Measurements from ENCODE around the gene SMARCC2.
A peak's percentile ranks its signal among the peaks of the same experiment; 100 is the strongest.

SMARCC2 gene

GRCh38 chr12:56189099-56189917, at the start of gene SMARCC2:
SMARCC2 (minus strand) TSS chr12:56189483; CDS start chr12:56189461, 22 bp downstream.
- peak; percentile 78 to 92 for DNase-seq

DNA sequence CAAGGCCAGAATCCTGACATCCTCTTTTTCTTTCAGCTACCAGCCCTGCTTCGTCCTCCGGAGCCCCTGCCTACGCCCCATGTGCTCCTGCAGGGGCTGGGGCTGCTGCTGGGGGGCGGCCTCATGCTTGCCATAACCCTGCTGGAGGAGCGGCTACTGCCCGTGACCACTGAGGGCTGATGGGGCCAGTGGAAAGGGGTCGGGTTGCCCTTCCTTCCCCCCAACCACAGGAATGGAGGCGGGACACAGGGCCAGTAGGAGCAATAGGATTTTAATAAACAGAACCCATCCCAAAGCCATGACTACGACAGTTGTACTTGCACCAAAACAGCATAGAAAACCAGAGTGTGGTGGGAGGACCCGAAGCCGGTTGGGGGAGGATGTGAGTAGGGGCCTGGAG, 48.3 kb upstream of the SMARCC2 start:
- no peak for DNase-seq

DNA sequence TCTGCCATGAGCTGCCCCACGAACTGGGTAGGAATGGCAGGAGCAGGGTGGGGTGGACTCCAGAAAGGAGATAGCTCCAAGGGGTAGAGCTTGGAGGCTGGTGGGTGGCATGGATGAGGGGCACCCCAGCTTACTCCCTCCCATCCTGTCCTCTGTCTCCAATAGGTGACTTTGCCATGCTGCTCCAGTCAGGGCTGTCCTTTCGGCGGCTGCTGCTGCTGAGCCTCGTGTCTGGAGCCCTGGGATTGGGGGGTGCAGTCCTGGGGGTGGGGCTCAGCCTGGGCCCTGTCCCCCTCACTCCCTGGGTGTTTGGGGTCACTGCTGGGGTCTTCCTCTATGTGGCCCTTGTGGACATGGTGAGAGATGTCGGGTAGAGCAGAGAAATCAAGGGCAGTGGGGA, 47.7 kb upstream of the SMARCC2 start:
- DNase-seq = no peak

GRCh38 chr12:56236091-56236490, 46.8 kb upstream of the SMARCC2 start:
- no peak for DNase-seq

- no peak for DNase-seq
Observed at GRCh38 chr12:56234746-56235436, 45.6 kb upstream of the SMARCC2 start.

- no peak for DNase-seq
Observed at GRCh38 chr12:56231184-56231582, 41.9 kb upstream of the SMARCC2 start.

DNA sequence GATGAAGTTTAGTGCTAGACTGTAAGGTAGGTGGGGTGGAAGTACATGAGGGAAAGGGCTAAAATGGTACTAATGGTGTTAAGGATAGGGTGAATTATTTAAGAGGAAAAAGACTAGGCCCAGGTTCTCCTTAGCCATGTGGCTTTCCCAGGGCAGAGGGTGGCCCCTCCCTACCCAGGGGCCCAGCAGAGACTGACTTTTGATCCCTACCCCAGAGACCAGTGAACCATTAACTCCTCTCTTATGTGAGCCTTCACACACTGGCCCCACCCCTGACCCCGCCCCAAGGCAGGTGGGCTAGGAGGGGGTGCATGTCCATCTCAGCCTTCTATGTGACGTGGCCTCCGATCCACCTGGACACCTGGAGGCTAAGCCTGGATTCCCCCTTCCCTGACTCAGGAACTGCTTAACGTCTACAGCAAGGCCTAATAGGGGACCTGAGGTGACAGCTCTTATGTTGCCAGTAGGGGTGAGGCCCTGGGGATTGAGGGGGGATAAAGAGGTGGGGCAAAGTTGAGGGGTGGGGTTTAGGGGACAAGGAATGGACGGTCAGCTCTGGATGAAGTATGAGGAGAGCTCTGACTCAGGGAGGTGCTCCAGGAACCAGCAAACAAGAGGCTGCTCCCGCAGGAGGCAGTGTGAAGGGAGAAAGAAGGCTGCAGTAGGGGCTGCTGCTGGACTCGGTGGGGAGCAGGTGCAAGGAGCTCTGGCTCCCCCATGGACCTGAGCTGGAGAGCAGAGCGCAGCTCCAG, 41.3 kb upstream of the SMARCC2 start:
- no peak for DNase-seq

GRCh38 chr12:56229916-56230431, 40.7 kb upstream of the SMARCC2 start, which contains the start of gene SLC39A5:
SLC39A5 (plus strand) TSS chr12:56230051; CDS start chr12:56231275, 1,224 bp downstream.
- DNase-seq = no peak

DNA sequence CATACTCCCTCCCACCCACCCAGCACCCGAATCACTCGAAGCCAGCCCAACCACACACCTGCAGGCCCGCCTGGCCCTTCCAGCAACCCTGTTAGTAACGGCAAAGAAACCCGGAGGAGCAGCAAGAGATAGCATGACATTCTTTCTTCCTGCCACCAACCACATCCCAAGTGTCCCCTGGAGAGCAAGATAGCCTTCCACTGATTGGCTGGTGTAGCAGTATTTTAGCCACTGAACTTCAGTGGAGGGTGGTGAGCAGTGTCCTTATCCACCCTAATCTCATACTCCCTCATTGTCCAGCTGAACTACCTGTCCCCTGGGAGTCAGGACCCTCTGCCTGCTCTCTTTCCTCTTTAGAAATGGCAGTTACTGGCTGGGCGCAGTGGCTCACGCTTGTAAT, 39.8 kb upstream of the SMARCC2 start:
- DNase-seq = no peak

DNA sequence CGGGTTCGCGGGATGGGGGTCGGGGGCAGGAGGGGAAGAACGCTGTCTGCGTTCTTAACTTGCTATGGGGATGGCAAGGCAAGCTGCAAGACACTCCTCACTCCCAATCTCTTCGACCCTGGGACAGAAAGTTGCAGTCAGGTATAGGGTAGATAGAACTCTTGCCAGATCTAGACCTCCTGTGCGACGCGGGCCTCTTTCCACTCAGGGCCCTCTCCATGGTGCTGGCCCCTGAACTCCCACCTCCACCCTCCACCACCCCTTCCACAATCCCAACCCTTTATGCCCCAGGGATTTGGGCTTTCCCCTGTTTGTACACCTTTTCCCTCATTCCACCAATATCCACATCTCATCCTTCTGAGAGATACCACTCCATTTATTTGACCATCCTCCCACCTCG, 35.7 kb upstream of the SMARCC2 start:
- DNase-seq = no peak

DNA sequence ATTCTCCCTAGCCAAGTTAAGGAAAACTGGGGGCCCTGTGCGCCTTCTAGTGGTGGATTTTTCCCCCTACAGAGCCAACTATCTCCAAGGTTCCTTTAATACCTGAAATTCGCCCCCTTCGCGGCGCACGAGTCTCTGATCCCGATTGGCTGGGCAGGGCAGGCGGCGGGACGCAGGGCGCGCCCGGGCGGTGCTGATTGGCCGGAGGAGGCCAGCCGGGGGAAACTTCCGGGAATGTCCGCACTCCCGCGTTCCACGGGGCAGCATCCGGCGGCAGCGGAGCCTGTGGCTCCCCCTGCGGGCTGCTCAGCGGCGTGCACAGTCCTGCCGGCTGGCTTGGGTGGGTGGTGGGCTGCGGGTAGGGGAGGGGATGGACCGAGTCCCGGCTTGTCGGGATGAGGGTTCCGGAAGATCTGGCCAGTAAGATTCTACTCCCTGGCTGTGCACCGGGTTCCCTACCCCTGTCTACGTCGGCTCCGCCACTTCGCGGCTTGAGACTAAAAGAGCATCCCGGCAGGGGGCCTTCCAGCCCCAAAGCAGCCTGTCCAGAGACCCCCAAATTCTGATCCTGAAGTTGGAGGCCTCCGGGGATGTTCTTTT, 34.9 kb upstream of the SMARCC2 start, which contains the start of gene NABP2:
NABP2 (plus strand) TSS at position 241 of the 600 bp plus-strand sequence. CDS start 515 bp downstream, outside the sequence.
- DNase-seq = peak; percentile 93 to 96

DNA sequence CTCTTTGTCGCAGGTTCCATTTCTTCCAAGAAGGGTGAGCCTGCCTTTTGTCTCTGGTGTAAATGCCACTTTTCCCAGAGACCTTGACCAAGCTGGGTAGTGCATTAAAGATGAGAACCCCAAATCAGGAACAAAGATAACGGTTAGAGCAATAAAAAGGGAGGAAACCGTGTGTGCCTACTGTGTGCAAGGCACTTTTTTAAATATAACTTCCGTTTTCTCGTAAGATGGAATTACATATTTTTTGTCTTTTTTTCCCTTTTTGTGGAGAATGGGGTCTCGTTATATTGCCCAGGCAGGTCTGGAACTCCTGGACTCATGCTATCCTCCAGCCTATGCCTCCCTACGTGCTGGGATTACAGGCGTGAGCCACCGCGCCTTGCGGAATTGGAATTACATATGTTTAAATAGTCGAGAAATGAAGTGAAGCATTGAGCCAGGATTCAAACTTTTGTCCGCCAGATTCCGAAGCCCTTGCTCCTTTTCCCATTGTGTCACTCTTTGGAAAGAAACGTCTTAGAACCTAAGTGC, 34.4 kb upstream of the SMARCC2 start:
- DNase-seq = no peak

GRCh38 chr12:56222531-56222895, 33.2 kb upstream of the SMARCC2 start:
- peak; percentile 26 to 29 for DNase-seq

DNA sequence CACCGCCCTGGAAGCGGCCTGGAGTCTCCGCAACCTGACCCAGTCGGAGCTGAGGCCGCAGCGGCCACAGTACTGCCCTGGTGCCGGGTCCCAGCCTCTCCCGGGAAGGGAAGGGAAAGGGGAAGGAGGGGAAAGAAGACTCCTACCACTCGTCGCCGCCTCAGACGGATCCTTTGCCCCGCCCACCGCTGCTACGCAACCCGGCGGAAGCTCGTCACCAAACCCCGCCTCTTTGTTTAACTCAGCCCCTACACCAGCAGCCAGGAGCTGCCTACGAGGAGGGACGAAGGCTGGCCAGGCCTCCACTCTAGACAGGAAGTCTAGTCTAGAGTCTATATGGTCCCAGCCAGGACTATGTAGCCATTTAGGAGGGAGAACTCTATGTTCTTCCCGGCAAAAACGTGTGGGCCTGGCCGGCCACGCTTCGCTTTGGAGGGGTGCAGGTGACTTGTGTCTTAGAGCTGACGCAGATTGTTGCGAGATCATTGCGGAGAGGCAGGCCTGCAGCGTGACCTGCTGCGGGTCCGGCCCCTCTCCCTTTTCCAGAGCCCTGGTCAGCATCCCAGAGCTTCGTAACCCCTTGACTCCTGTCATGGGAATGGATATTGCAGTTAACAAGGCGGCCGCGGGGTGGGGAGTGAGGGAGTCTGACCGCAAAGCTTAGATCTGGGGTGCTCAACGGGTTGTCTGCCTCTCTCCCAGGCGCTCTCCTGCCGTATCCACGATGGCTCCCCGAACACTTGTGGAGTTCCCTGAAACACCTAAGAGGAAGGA, 32.7 kb upstream of the SMARCC2 start, which contains the start of gene RNF41:
RNF41 (minus strand) TSS at position 166 of the 774 bp plus-strand sequence. CDS start 7,875 bp downstream, outside the sequence.
- peak; percentile 92 to 97 for DNase-seq

GRCh38 chr12:56221232-56221756, 32.0 kb upstream of the SMARCC2 start:
- no peak for DNase-seq

GRCh38 chr12:56220611-56221231, 31.4 kb upstream of the SMARCC2 start:
- peak; percentile 62 to 69 for DNase-seq

DNA sequence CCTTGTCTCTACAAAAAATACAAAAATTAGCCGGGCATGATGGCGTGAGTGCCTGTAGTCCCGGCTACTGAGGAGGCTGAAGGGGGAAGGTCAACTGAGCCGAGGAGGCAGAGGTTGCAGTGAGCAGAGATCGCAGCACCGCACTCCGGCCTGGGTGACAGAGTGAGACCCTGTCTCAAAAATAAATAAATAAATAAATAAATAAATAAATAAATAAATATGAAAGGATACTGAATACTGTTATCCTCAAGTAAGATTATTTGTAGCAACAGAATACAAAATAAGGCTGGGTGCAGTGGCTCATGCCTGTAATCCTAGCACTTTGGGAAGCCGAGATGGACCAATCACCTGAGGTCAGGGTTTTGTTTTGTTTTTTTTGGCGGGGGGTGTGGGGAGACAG, 30.6 kb upstream of the SMARCC2 start:
- DNase-seq = no peak

DNA sequence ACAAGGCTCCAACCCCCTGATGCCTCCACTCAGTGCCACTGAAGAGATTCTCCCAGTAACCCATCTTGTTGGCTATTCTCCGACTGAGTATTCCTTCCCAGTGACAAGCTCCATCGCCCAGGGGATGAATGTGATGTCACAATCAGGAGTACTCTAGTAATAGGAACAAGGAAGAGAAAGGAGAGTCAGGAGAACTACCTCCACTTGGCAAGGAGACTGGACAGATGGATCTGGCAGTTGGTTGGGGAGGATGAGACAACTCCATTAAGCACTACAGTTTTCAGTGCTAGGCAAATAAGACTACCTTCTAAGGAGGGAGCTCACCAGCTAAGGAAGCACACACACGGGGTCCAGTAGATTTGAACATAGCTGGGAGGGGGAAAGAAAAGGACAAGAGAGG, 27.2 kb upstream of the SMARCC2 start:
- no peak for DNase-seq

GRCh38 chr12:56213878-56214277, 24.6 kb upstream of the SMARCC2 start:
- DNase-seq = no peak

DNA sequence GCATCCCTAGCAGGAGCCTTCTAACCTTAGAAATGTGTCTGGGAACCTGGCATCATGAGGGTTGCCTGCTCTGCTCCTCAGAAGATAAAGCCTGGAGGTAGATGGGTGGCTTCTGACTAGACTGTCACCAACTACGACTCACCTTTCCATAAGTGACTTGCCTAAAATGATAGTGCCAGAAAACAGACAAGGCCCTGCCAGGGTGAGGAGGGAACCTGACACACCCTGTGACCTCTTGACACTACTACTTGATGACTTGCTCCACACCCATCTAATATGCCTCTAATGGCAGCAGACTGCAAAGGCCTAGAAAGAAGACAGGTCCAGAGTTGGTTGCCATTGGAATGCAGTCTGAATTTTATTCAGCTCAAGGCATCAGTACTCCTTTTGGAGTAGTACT, 23.1 kb upstream of the SMARCC2 start:
- DNase-seq = no peak

GRCh38 chr12:56208006-56208405, 18.7 kb upstream of the SMARCC2 start:
- no peak for DNase-seq

Measured in inflammatory macrophage treated with lipopolysaccharide for 1 hour (primary cell).